DND-41 (cell line): ENCODE data around the gene ABLIM2.

Experiments used
- ATAC-seq: fragments of 200-7000 bp; cut with Tn5 transposase; 3 replicates; pipeline ENCODE4 v1.9.1; 2021; ENCODE audit warnings: low read depth; ENCODE audit not compliant: insufficient read depth
- DNase-seq: peaks from one replicate; pipeline ENCODE4 v3.0.0-alpha.2; 2020
- H2AFZ ChIP-seq: 2 replicates; pipeline ENCODE4 v1.6.0; 2012; ENCODE audit warnings: low read depth, low read length
- H3K27ac ChIP-seq: 2 replicates; pipeline ENCODE4 v1.5.1; 2012; ENCODE audit warnings: low read length, inconsistent platforms
- H3K27me3 ChIP-seq: fragments of 200-600 bp; sonication (generic); 2 replicates; pipeline ENCODE4 v1.6.0; 2012; ENCODE audit warnings: low read length, mild to moderate bottlenecking, inconsistent platforms; ENCODE audit not compliant: insufficient read depth, poor library complexity
- H3K36me3 ChIP-seq: 2 replicates; pipeline ENCODE4 v1.5.1; 2012; ENCODE audit warnings: low read length, inconsistent platforms; ENCODE audit not compliant: insufficient read depth
- H3K4me1 ChIP-seq: 2 replicates; pipeline ENCODE4 v1.5.1; 2012; ENCODE audit warnings: mild to moderate bottlenecking, low read length; ENCODE audit not compliant: insufficient read depth
- H3K4me2 ChIP-seq: 2 replicates; pipeline ENCODE4 v1.6.0; 2012; ENCODE audit warnings: mild to moderate bottlenecking, moderate library complexity, low read length, inconsistent platforms; ENCODE audit not compliant: insufficient read depth
- H3K4me3 ChIP-seq, 2 experiments: fragments of 200-600 bp in 1 of 2; shearing (Covaris generic) in 1 of 2; 2 replicates each; pipeline ENCODE4 v1.5.1; 2012 to 2016; ENCODE audit warnings: inconsistent platforms in 2 of 2, low read length in 2 of 2, mild to moderate bottlenecking in 2 of 2, low read depth in 1 of 2, moderate library complexity in 1 of 2
- H3K79me2 ChIP-seq: 2 replicates; pipeline ENCODE4 v1.6.0; 2012; ENCODE audit warnings: low read length, inconsistent platforms; ENCODE audit not compliant: insufficient read depth
- H3K9ac ChIP-seq: 2 replicates; pipeline ENCODE4 v1.6.0; 2012; ENCODE audit warnings: low read depth, mild to moderate bottlenecking, inconsistent platforms, low read length, moderate library complexity
- H3K9me3 ChIP-seq: 2 replicates; pipeline ENCODE4 v1.5.1; 2012; ENCODE audit warnings: low read length, moderate library complexity, mild to moderate bottlenecking, inconsistent platforms; ENCODE audit not compliant: insufficient read depth, severe bottlenecking
- H4K20me1 ChIP-seq: 2 replicates; pipeline ENCODE4 v1.6.0; 2012; ENCODE audit warnings: low read length; ENCODE audit not compliant: insufficient read depth
- CTCF ChIP-seq: IDR thresholded peaks from 2 replicates; pipeline ENCODE4 v1.5.1; 2012; ENCODE audit warnings: borderline replicate concordance, low read length, moderate library complexity, mild to moderate bottlenecking; ENCODE audit not compliant: poor library complexity, severe bottlenecking; ENCODE audit errors: extremely low read depth
- EZH2 ChIP-seq: IDR thresholded peaks from 3 replicates; pipeline ENCODE4 v1.6.1; 2012; ENCODE audit warnings: borderline replicate concordance, low read depth, mild to moderate bottlenecking, moderate library complexity, low read length, inconsistent platforms; ENCODE audit not compliant: severe bottlenecking

The ABLIM2 gene

DNA sequence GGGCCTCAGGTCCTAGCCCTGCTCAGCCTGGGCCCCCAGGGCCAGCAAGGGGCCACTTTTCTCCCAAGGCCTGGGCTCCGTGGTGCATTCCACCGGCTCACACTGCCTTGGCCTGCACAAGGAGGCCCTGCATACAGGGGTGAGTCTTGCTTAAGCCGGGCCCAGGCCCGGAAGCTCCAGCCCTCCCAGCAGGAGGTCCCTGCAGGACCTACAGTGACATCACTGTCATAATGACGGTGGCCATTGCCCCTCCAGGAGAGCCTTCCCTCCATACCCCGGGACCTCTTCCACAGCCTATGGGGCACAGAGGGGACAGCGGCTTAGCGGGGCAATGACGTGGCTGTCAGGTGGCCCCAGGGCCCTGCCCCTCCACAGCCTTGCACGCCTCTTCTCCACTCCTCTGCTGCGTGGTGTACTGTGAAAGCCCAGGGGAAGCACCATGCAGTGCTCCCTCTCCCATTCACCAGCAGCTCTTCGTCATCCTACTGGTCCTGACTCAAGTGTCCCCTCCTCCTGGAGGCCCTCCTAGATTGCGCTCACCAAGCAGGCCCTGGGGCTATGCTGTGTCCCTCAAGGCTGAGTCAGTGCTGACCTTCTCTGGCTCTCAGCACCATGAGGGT lies 186.6 kb downstream of the ABLIM2 start:
- Histone ChIP-seq H3K9me3 (no peaks in the 10 kb centered on the region), H3K9ac (no peak overlapping the region), H3K4me1 (no peaks in the 10 kb centered on the region), H3K4me2 (no peak overlapping the region), H3K4me3 (no peak overlapping the region), H2AFZ (no peak overlapping the region), H3K79me2 (no peaks in the 10 kb centered on the region), H3K27me3 (no peaks in the 10 kb centered on the region), H3K27ac (no peak overlapping the region), H4K20me1 (no peaks in the 10 kb centered on the region), H3K36me3 (no peaks in the 10 kb centered on the region)
- TF ChIP-seq EZH2 (no peak), CTCF (no peak)
- no peak for DNase-seq
- no peak for ATAC-seq

DNA sequence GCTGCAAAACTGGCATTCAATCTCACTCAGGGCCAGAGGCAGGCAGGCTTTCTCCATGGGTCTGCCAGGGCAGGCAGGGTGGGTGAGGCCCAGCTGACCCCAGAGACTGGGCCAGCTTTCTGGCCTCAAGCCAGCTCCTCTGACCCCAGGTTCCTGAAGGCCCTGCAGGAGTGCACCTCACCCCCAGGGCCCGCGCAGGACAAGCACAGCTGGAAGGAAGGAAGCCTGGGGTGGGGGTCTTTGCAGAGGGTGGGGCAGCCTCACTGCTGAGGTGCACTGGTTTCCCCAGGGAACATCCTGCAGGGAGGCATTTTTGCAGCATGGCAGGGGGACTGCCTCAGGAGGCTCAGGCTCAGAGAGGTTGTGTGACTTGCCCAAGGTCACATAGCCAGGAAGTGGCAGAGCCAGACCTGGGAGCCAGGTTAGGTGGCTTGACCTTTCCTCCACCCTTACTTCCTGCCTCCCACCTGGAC lies 187.4 kb downstream of the ABLIM2 start:
- no peak overlapping the region for H3K4me3 ChIP-seq
- TF ChIP-seq CTCF (no peak), EZH2 (no peak)
- no peaks in the 10 kb centered on the region for H3K27me3 ChIP-seq
- no peaks in the 10 kb centered on the region for H3K79me2 ChIP-seq
- no peak overlapping the region for H3K27ac ChIP-seq
- no peak overlapping the region for H3K4me2 ChIP-seq
- H2AFZ ChIP-seq: no peak overlapping the region
- no peaks in the 10 kb centered on the region for H3K36me3 ChIP-seq
- DNase-seq: no peak
- no peaks in the 10 kb centered on the region for H4K20me1 ChIP-seq
- H3K9me3 ChIP-seq: no peaks in the 10 kb centered on the region
- no peaks in the 10 kb centered on the region for H3K4me1 ChIP-seq
- no peak overlapping the region for H3K9ac ChIP-seq
- ATAC-seq: no peak

- H3K36me3 ChIP-seq: no peaks in the 10 kb centered on the region
- no peak overlapping the region for H3K4me2 ChIP-seq
Measured at GRCh38 chr4:7970361-7970946, 188.2 kb downstream of the ABLIM2 start.

More at GRCh38 chr4:7970361-7970946, 188.2 kb downstream of the ABLIM2 start:
- TF ChIP-seq CTCF: no peak
- no peak for TF ChIP-seq EZH2
- ATAC-seq (no peak), DNase-seq (no peak)
- H3K4me1 ChIP-seq: no peaks in the 10 kb centered on the region
- no peaks in the 10 kb centered on the region for H3K79me2 ChIP-seq
- no peak overlapping the region for H2AFZ ChIP-seq
- no peaks in the 10 kb centered on the region for H4K20me1 ChIP-seq
- no peak overlapping the region for H3K9ac ChIP-seq
- H3K27me3 ChIP-seq: no peaks in the 10 kb centered on the region
- H3K27ac ChIP-seq: no peak overlapping the region
- no peak overlapping the region for H3K4me3 ChIP-seq
- H3K9me3 ChIP-seq: no peaks in the 10 kb centered on the region
